ENCODE results near the gene SYK. TPM values are rescaled to one million over a fixed set of nuclear protein-coding genes. Genes with fewer than 3 reads are reported as not detected.

SYK gene
- total and polyA plus RNA-seq, 2 donors (not counting 1 experiment from before 2014, with no cell fraction given), result 60.3 to 242 TPM

DNA sequence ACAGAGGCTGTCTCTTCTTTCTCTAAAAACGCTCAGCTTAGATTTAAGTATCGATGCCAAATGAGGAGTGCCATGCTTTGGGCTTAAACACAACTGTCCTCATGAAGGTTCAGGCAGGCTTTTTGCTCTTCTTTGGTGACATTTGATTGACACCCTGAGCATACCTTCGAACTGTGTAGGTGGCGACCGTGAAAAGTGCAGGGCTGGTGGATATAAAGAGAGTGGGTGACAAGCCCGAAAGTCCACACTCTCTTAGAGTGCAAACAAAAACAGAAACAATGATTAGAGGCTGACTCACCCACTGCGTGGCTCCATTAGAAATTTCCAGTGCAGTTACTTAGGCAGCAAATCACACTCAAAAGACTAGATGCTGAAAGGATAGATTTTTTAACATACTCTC lies 141.7 kb downstream of the SYK start:
- CTCF ChIA-PET, result no interaction called here
- H3K9me3 ChIP-seq (ENCODE audit: control extremely low read depth in 1 of 3, control insufficient read depth in 2 of 3, insufficient read depth in 1 of 3, low read length in 2 of 3), result peaks cover 0 to 9% (median 5%) of the 10 kb centered on the region in 3 donors
- no peaks in the 10 kb centered on the region for H3K79me2 ChIP-seq (ENCODE audit: control insufficient read depth, insufficient read depth, low read length)
- H3K4me1 Mint-ChIP-seq, result no peaks in the 10 kb centered on the region
- H3K9me3 Mint-ChIP-seq (ENCODE audit: insufficient read depth), result peaks cover 7% of the 10 kb centered on the region
- no peaks in the 10 kb centered on the region for H3K4me1 ChIP-seq (ENCODE audit: control insufficient read depth in 2 of 2, insufficient read depth in 2 of 2, low read length in 2 of 2)
- no peak overlapping the region for H3K4me2 ChIP-seq (replicated peaks; ENCODE audit: low read depth, low read length, poor library complexity, severe bottlenecking)
- no peak overlapping the region for H3K27ac Mint-ChIP-seq
- H4K20me1 ChIP-seq (ENCODE audit: control insufficient read depth, insufficient read depth, low read length, poor library complexity, severe bottlenecking), result no peaks in the 10 kb centered on the region
- H3K4me3 Mint-ChIP-seq, result no peak overlapping the region
- ATAC-seq (ENCODE audit: low read depth), result no peak
- H3K27me3 Mint-ChIP-seq, result peaks cover 36% of the 10 kb centered on the region
- H3K36me3 ChIP-seq (replicated peaks in 1 of 2; ENCODE audit: control extremely low read depth in 1 of 2, control insufficient read depth in 1 of 2, extremely low read depth in 1 of 2, insufficient read depth in 2 of 2, low read length in 1 of 2), result no peaks in the 10 kb centered on the region
- no peak for DNase-seq
- no peak overlapping the region for H3K27ac ChIP-seq (ENCODE audit: low read length in 2 of 2)
- peaks cover 0 to 21% (median 0%) of the 10 kb centered on the region in 4 experiments for H3K27me3 ChIP-seq (replicated peaks in 1 of 4; ENCODE audit: control extremely low read depth in 1 of 4, control insufficient read depth in 3 of 4, insufficient read depth in 4 of 4, low read length in 3 of 4)
- 90% methylated on average over 2 of the region's 7 CpGs for whole genome bisulfite sequencing (ENCODE audit: insufficient coverage)
- POLR2A ChIA-PET, result interaction anchor here (0.6 kb wide), 1 partner anchor 230 kb away, joined by 4 read pairs; no protein-coding TSS in a partner anchor
- no peak overlapping the region for H3K9ac ChIP-seq (ENCODE audit: low read length)
- intact Hi-C loops (cut with micrococcal nuclease), result no loop called here
- no peak overlapping the region for H2AFZ ChIP-seq (ENCODE audit: insufficient read depth, low read depth, low read length, poor library complexity, severe bottlenecking)
- no peak overlapping the region for H3K4me3 ChIP-seq (ENCODE audit: control extremely low read depth in 1 of 5, extremely low read depth in 1 of 5, insufficient read depth in 1 of 5, low read depth in 2 of 5, low read length in 4 of 5)
- TF ChIP-seq, protein P1, sequence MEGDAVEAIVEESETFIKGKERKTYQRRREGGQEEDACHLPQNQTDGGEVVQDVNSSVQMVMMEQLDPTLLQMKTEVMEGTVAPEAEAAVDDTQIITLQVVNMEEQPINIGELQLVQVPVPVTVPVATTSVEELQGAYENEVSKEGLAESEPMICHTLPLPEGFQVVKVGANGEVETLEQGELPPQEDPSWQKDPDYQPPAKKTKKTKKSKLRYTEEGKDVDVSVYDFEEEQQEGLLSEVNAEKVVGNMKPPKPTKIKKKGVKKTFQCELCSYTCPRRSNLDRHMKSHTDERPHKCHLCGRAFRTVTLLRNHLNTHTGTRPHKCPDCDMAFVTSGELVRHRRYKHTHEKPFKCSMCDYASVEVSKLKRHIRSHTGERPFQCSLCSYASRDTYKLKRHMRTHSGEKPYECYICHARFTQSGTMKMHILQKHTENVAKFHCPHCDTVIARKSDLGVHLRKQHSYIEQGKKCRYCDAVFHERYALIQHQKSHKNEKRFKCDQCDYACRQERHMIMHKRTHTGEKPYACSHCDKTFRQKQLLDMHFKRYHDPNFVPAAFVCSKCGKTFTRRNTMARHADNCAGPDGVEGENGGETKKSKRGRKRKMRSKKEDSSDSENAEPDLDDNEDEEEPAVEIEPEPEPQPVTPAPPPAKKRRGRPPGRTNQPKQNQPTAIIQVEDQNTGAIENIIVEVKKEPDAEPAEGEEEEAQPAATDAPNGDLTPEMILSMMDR (IDR thresholded peaks at IDR 0.05), result no peak
- TF ChIP-seq EZH2 (IDR thresholded peaks at IDR 0.05; ENCODE audit: borderline replicate concordance, insufficient read depth, low read depth, low read length, poor library complexity, severe bottlenecking), result no peak

DNA sequence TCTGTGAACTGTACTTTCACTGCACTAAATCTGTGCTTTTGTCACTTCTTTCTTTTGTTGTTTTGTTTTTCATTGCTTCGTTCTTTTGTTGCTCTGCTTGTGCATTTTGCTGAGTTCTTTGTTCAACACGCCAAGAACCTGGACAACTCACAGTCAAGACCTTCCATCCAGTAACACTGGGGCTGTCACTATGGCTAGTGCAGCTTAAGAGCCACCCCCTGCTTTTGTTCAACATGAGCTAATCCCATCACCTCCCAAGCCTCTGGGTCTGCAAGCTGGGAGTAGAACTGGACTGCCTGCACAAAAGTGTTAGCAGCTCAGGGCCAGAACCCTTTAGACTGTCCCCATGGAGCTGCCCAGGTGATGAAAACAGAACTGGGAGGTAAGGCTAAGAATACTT lies 143.7 kb downstream of the SYK start:
- no peaks in the 10 kb centered on the region for H3K4me1 Mint-ChIP-seq
- peaks cover 29% of the 10 kb centered on the region for H3K27me3 Mint-ChIP-seq

More for the DNA sequence above, 143.7 kb downstream of the SYK start:
- H3K27ac Mint-ChIP-seq, result no peak overlapping the region
- Histone ChIP-seq H3K9me3 (ENCODE audit: control extremely low read depth in 1 of 3, control insufficient read depth in 2 of 3, insufficient read depth in 1 of 3, low read length in 2 of 3) (peaks cover 0 to 6% (median 5%) of the 10 kb centered on the region in 3 donors), H3K27ac (ENCODE audit: low read length in 2 of 2) (no peak overlapping the region), H4K20me1 (ENCODE audit: control insufficient read depth, insufficient read depth, low read length, poor library complexity, severe bottlenecking) (no peaks in the 10 kb centered on the region), H2AFZ (ENCODE audit: insufficient read depth, low read depth, low read length, poor library complexity, severe bottlenecking) (no peak overlapping the region), H3K36me3 (replicated peaks in 1 of 2; ENCODE audit: control extremely low read depth in 1 of 2, control insufficient read depth in 1 of 2, extremely low read depth in 1 of 2, insufficient read depth in 2 of 2, low read length in 1 of 2) (no peaks in the 10 kb centered on the region), H3K4me1 (ENCODE audit: control insufficient read depth in 2 of 2, insufficient read depth in 2 of 2, low read length in 2 of 2) (no peaks in the 10 kb centered on the region), H3K4me2 (replicated peaks; ENCODE audit: low read depth, low read length, poor library complexity, severe bottlenecking) (no peak overlapping the region), H3K4me3 (ENCODE audit: control extremely low read depth in 1 of 5, extremely low read depth in 1 of 5, insufficient read depth in 1 of 5, low read depth in 2 of 5, low read length in 4 of 5) (no peak overlapping the region), H3K79me2 (ENCODE audit: control insufficient read depth, insufficient read depth, low read length) (no peaks in the 10 kb centered on the region), H3K9ac (ENCODE audit: low read length) (no peak overlapping the region), H3K27me3 (replicated peaks in 1 of 4; ENCODE audit: control extremely low read depth in 1 of 4, control insufficient read depth in 3 of 4, insufficient read depth in 4 of 4, low read length in 3 of 4) (peaks cover 0 to 22% (median 2%) of the 10 kb centered on the region in 4 experiments)
- ChIA-PET POLR2A (no interaction called here), CTCF (no interaction called here)
- H3K4me3 Mint-ChIP-seq, result no peak overlapping the region
- ATAC-seq (ENCODE audit: low read depth) (no peak), DNase-seq (no peak)
- no peak for TF ChIP-seq EZH2 (IDR thresholded peaks at IDR 0.05; ENCODE audit: borderline replicate concordance, insufficient read depth, low read depth, low read length, poor library complexity, severe bottlenecking)
- TF ChIP-seq, protein P1 (IDR thresholded peaks at IDR 0.05), result no peak
- H3K9me3 Mint-ChIP-seq (ENCODE audit: insufficient read depth), result peaks cover 5% of the 10 kb centered on the region
- intact Hi-C loops (cut with micrococcal nuclease), result no loop called here
- WGBS (ENCODE audit: insufficient coverage), result 85% methylated on average over 2 of the region's 2 CpGs

All from B cell (primary cell).